Ovary (tissue), 3 donors: ENCODE data around the gene DAG1.

ENCODE experiments used
- EP300 ChIP-seq: sonication (generic); formaldehyde crosslinking; IDR thresholded peaks from one replicate; pipeline ENCODE4 v1.6.1; 2017; ENCODE audit warnings: antibody characterized with exemption
- POLR2A ChIP-seq: fragments of 450-650 bp; IDR thresholded peaks from one replicate; pipeline ENCODE4 v1.6.1; 2017; ENCODE audit warnings: antibody characterized with exemption, mild to moderate bottlenecking, moderate library complexity
- TF ChIP-seq, protein P1 (sequence below), 3 donors: fragments of 450-650 bp in 2 of 3; fragments of 200-600 bp in 1 of 3; IDR thresholded peaks; one replicate each; pipeline versions ENCODE4 v1.5.1 to v1.8.0; 2016 to 2022; ENCODE audit warnings: antibody characterized with exemption in 3 of 3, mild to moderate bottlenecking in 1 of 3
- donor health status: DM: no; HTN: no; CAD: no.

- TF ChIP-seq, protein P1, sequence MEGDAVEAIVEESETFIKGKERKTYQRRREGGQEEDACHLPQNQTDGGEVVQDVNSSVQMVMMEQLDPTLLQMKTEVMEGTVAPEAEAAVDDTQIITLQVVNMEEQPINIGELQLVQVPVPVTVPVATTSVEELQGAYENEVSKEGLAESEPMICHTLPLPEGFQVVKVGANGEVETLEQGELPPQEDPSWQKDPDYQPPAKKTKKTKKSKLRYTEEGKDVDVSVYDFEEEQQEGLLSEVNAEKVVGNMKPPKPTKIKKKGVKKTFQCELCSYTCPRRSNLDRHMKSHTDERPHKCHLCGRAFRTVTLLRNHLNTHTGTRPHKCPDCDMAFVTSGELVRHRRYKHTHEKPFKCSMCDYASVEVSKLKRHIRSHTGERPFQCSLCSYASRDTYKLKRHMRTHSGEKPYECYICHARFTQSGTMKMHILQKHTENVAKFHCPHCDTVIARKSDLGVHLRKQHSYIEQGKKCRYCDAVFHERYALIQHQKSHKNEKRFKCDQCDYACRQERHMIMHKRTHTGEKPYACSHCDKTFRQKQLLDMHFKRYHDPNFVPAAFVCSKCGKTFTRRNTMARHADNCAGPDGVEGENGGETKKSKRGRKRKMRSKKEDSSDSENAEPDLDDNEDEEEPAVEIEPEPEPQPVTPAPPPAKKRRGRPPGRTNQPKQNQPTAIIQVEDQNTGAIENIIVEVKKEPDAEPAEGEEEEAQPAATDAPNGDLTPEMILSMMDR (IDR thresholded peaks at IDR 0.05) = no peak
- TF ChIP-seq POLR2A (no peak), EP300 (no peak)
Measured at GRCh38 chr3:49476563-49476962, 6.5 kb downstream of the DAG1 start.
